ENCODE results near the gene SEC14L5.
"Not testable (repeated sequence)": the region's sequence is repeated elsewhere in the genome, so short reads cannot be mapped to it uniquely, and the experiment has no call there.

SEC14L5 gene

GRCh38 chr16:5042574-5043171 lies 84.5 kb downstream of the SEC14L5 start:
- DNase-seq, result no peak

- no peak for DNase-seq
These were observed 85.9 kb downstream of the SEC14L5 start for GRCh38 chr16:5044011-5044540.

- not testable (repeated sequence) for DNase-seq
These were observed 86.5 kb downstream of the SEC14L5 start for GRCh38 chr16:5044581-5044980.

GRCh38 chr16:5045499-5046115 lies 87.5 kb downstream of the SEC14L5 start:
- DNase-seq, result no peak

GRCh38 chr16:5046914-5047313 lies 88.8 kb downstream of the SEC14L5 start:
- no peak for DNase-seq

GRCh38 chr16:5054876-5055865 lies 97.0 kb downstream of the SEC14L5 start:
- no peak for DNase-seq

- DNase-seq, result no peak
These were observed 98.2 kb downstream of the SEC14L5 start for GRCh38 chr16:5056352-5056751.

- DNase-seq, result no peak
These were observed 100.3 kb downstream of the SEC14L5 start for GRCh38 chr16:5058476-5058875.

- DNase-seq, result no peak
These were observed 101.4 kb downstream of the SEC14L5 start for GRCh38 chr16:5059386-5060072.

- no peak for DNase-seq
These were observed 102.0 kb downstream of the SEC14L5 start for GRCh38 chr16:5060073-5060641.

GRCh38 chr16:5062051-5062450 lies 103.9 kb downstream of the SEC14L5 start:
- no peak for DNase-seq

GRCh38 chr16:5062790-5063765 lies 104.9 kb downstream of the SEC14L5 start:
- DNase-seq, result no peak

GRCh38 chr16:5064915-5065314 lies 106.8 kb downstream of the SEC14L5 start:
- DNase-seq, result no peak

- no peak for DNase-seq
These were observed 107.2 kb downstream of the SEC14L5 start for GRCh38 chr16:5065326-5065725.

GRCh38 chr16:5065813-5066212 lies 107.7 kb downstream of the SEC14L5 start, which contains the start of gene C16orf89:
TSS of gene C16orf89 (minus strand) at chr16:5065956. CDS start at chr16:5065908, 48 bp downstream.
- DNase-seq, result no peak

- no peak for DNase-seq
These were observed 108.4 kb downstream of the SEC14L5 start for GRCh38 chr16:5066511-5066910.
